Neural cell (in vitro differentiated cells): ENCODE measurements around the gene PSMC6. TPM values are rescaled to one million over a fixed set of nuclear protein-coding genes. Genes with fewer than 3 reads are reported as not detected.

ENCODE experiments used
- H2AFZ ChIP-seq: fragments of 200-600, 300-800 bp; sonication (generic), shearing (Covaris generic); 2 replicates; pipeline ENCODE4 v1.6.0; 2014; ENCODE audit warnings: low read depth, mild to moderate bottlenecking, antibody characterized with exemption, low read length, moderate library complexity
- H3F3A ChIP-seq: fragments of 200-600 bp; shearing (Covaris generic); 2 replicates; pipeline ENCODE4 v1.6.1; 2016; ENCODE audit warnings: mild to moderate bottlenecking, moderate library complexity, mixed read lengths, antibody characterized with exemption, low read length; ENCODE audit not compliant: insufficient read depth, poor library complexity, severe bottlenecking
- H3K27ac ChIP-seq: fragments of 200-600, 300-800 bp; sonication (generic), shearing (Covaris generic); 2 replicates; pipeline ENCODE4 v1.5.1; 2014; ENCODE audit warnings: mild to moderate bottlenecking, low read length, moderate library complexity
- H3K27me3 ChIP-seq: fragments of 300-800, 200-600 bp; sonication (generic), shearing (Covaris generic); 2 replicates; pipeline ENCODE4 v1.6.0; 2014; ENCODE audit warnings: mild to moderate bottlenecking, low read depth, low read length, moderate library complexity; ENCODE audit not compliant: insufficient read depth
- H3K36me3 ChIP-seq: fragments of 300-800, 200-600 bp; sonication (generic), shearing (Covaris generic); 2 replicates; pipeline ENCODE4 v1.5.1; 2014; ENCODE audit warnings: mild to moderate bottlenecking, antibody characterized with exemption, low read length, moderate library complexity; ENCODE audit not compliant: insufficient read depth
- H3K4me2 ChIP-seq: fragments of 300-800, 200-600 bp; sonication (generic), shearing (Covaris generic); 2 replicates; pipeline ENCODE4 v1.6.0; 2014; ENCODE audit warnings: mild to moderate bottlenecking, low read length
- H3K4me3 ChIP-seq: fragments of 300-800, 200-600 bp; sonication (generic), shearing (Covaris generic); 2 replicates; pipeline ENCODE4 v1.5.1; 2014; ENCODE audit warnings: mild to moderate bottlenecking, low read length, moderate library complexity
- H3K79me2 ChIP-seq: fragments of 200-600 bp; shearing (Covaris generic); replicated peaks from 2 replicates; pipeline ENCODE4 v1.6.0; 2014; ENCODE audit warnings: mild to moderate bottlenecking, low read length, moderate library complexity; ENCODE audit not compliant: insufficient read depth
- H3K9ac ChIP-seq: fragments of 300-800, 200-600 bp; sonication (generic), shearing (Covaris generic); 2 replicates; pipeline ENCODE4 v1.6.1; 2016; ENCODE audit warnings: mild to moderate bottlenecking, low read length, mixed read lengths
- H3K9me2 ChIP-seq: fragments of 200-600 bp; shearing (Covaris generic); 2 replicates; pipeline ENCODE4 v1.6.1; 2016; ENCODE audit warnings: mild to moderate bottlenecking, low read length, mixed read lengths; ENCODE audit not compliant: insufficient read depth
- H3K9me3 ChIP-seq: fragments of 200-600, 300-800 bp; sonication (generic), shearing (Covaris generic); 2 replicates; pipeline ENCODE4 v1.6.1; 2016; ENCODE audit warnings: mild to moderate bottlenecking, mixed run types, low read length, moderate library complexity, mixed read lengths
- H4K20me1 ChIP-seq: fragments of 200-600 bp; shearing (Covaris generic); 2 replicates; pipeline ENCODE4 v1.6.1; 2016; ENCODE audit warnings: mild to moderate bottlenecking, mixed run types; ENCODE audit not compliant: insufficient read depth
- EP300 ChIP-seq: fragments of 450-650 bp; conservative IDR thresholded peaks from 2 replicates; pipeline ENCODE4 v1.6.1; 2014; ENCODE audit warnings: antibody characterized with exemption, mild to moderate bottlenecking, moderate library complexity; ENCODE audit not compliant: poor library complexity, severe bottlenecking
- EZH2 ChIP-seq: fragments of 200-600, 300-800 bp; shearing (Covaris generic), sonication (generic); IDR thresholded peaks from 2 replicates; pipeline ENCODE4 v1.6.1; 2014; ENCODE audit warnings: antibody characterized with exemption, low read length, borderline replicate concordance, mild to moderate bottlenecking; ENCODE audit not compliant: insufficient read depth, poor library complexity, severe bottlenecking
- MXI1 ChIP-seq: fragments of 450-650 bp; conservative IDR thresholded peaks from 2 replicates; pipeline ENCODE4 v1.6.1; 2014; ENCODE audit warnings: antibody characterized with exemption, mild to moderate bottlenecking; ENCODE audit not compliant: poor library complexity, severe bottlenecking
- POLR2AphosphoS5 ChIP-seq: IDR thresholded peaks from 2 replicates; pipeline ENCODE4 v1.6.1; 2012
- RAD21 ChIP-seq: fragments of 450-650 bp; conservative IDR thresholded peaks from 2 replicates; pipeline ENCODE4 v1.6.1; 2014; ENCODE audit warnings: antibody characterized with exemption, mild to moderate bottlenecking, moderate library complexity
- SMC3 ChIP-seq: fragments of 450-650 bp; conservative IDR thresholded peaks from 2 replicates; pipeline ENCODE4 v1.6.1; 2014; ENCODE audit warnings: antibody characterized with exemption, mild to moderate bottlenecking, moderate library complexity; ENCODE audit not compliant: poor library complexity
- TAF1 ChIP-seq: IDR thresholded peaks from 2 replicates; pipeline ENCODE4 v1.6.1; 2012; ENCODE audit warnings: low read depth
- polyA plus RNA-seq: library from polyadenylated mRNA; depleted of rRNA; stranded (reverse); fragments of >200 nt; gene quantifications from 2 replicates; pipeline ENCODE4 v1.2.3, GENCODE V29; 2014
- TF ChIP-seq, protein P1 (sequence below): IDR thresholded peaks from 2 replicates; pipeline ENCODE4 v1.6.1; 2012; ENCODE audit warnings: borderline replicate concordance
- TF ChIP-seq, protein P2 (sequence below): fragments of 450-650 bp; IDR thresholded peaks from 2 replicates; pipeline ENCODE4 v1.5.1; 2014; ENCODE audit warnings: antibody characterized with exemption, mild to moderate bottlenecking, moderate library complexity; ENCODE audit not compliant: poor library complexity, severe bottlenecking

The PSMC6 gene
- polyA plus RNA-seq, 1 donor from 2014 or later, result 254 TPM

DNA sequence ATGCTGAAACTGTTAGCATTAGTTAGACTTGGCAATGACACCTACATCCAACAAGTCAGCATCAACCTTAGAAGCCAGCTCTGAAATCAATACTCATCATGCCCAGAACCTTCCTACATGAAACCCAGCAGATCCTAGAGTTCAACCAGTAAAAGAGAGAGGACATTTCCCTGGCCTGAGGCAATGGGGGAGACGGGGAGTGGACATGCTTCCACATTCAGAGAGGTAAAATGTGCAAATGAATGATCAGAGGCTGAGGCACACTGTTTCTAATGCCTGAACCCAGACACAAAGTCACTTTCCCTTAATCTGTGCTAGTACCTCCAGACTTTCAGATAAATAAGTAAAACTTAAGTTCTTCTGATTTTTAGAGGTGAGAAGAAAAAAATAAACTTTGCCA is 46.2 kb upstream of the PSMC6 start:
- Histone ChIP-seq H3K4me2 (no peak overlapping the region), H3K4me3 (no peak overlapping the region), H3K79me2 (no peaks in the 10 kb centered on the region), H3K27me3 (no peaks in the 10 kb centered on the region), H3K36me3 (no peaks in the 10 kb centered on the region), H3K9me3 (no peaks in the 10 kb centered on the region), H4K20me1 (no peaks in the 10 kb centered on the region), H3K27ac (no peak overlapping the region), H2AFZ (no peak overlapping the region), H3K9ac (no peak overlapping the region), H3F3A (no peaks in the 10 kb centered on the region), H3K9me2 (no peaks in the 10 kb centered on the region)
- TF ChIP-seq, protein P1, sequence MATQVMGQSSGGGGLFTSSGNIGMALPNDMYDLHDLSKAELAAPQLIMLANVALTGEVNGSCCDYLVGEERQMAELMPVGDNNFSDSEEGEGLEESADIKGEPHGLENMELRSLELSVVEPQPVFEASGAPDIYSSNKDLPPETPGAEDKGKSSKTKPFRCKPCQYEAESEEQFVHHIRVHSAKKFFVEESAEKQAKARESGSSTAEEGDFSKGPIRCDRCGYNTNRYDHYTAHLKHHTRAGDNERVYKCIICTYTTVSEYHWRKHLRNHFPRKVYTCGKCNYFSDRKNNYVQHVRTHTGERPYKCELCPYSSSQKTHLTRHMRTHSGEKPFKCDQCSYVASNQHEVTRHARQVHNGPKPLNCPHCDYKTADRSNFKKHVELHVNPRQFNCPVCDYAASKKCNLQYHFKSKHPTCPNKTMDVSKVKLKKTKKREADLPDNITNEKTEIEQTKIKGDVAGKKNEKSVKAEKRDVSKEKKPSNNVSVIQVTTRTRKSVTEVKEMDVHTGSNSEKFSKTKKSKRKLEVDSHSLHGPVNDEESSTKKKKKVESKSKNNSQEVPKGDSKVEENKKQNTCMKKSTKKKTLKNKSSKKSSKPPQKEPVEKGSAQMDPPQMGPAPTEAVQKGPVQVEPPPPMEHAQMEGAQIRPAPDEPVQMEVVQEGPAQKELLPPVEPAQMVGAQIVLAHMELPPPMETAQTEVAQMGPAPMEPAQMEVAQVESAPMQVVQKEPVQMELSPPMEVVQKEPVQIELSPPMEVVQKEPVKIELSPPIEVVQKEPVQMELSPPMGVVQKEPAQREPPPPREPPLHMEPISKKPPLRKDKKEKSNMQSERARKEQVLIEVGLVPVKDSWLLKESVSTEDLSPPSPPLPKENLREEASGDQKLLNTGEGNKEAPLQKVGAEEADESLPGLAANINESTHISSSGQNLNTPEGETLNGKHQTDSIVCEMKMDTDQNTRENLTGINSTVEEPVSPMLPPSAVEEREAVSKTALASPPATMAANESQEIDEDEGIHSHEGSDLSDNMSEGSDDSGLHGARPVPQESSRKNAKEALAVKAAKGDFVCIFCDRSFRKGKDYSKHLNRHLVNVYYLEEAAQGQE, result no peak
- no peak for TF ChIP-seq SMC3
- TF ChIP-seq, protein P2, sequence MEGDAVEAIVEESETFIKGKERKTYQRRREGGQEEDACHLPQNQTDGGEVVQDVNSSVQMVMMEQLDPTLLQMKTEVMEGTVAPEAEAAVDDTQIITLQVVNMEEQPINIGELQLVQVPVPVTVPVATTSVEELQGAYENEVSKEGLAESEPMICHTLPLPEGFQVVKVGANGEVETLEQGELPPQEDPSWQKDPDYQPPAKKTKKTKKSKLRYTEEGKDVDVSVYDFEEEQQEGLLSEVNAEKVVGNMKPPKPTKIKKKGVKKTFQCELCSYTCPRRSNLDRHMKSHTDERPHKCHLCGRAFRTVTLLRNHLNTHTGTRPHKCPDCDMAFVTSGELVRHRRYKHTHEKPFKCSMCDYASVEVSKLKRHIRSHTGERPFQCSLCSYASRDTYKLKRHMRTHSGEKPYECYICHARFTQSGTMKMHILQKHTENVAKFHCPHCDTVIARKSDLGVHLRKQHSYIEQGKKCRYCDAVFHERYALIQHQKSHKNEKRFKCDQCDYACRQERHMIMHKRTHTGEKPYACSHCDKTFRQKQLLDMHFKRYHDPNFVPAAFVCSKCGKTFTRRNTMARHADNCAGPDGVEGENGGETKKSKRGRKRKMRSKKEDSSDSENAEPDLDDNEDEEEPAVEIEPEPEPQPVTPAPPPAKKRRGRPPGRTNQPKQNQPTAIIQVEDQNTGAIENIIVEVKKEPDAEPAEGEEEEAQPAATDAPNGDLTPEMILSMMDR, result no peak
- TF ChIP-seq MXI1, result no peak
- TF ChIP-seq EP300, result no peak
- no peak for TF ChIP-seq EZH2
- TF ChIP-seq RAD21, result no peak
- TF ChIP-seq TAF1, result no peak
- TF ChIP-seq POLR2AphosphoS5, result no peak

DNA sequence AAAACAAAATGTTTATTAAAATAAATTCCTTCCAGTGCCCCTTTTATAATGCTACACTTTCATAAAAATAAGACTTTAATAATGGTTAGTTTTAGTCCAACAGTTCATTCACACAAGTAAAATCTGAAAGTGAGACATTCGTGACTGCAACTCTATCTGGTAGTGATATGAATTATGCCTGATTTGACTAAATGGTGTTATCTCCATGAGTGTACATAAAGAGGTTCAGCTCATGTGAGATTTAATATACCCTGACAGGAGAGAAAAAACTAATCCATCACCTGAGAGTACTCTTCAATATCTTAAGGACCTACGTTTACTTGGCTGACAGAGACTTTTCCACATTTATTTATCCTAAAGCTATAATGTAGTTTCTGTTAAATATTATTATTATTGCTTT is 45.7 kb upstream of the PSMC6 start:
- Histone ChIP-seq H3K4me2 (no peak overlapping the region), H3F3A (no peaks in the 10 kb centered on the region), H3K9me3 (no peaks in the 10 kb centered on the region), H4K20me1 (no peaks in the 10 kb centered on the region), H3K9me2 (no peaks in the 10 kb centered on the region), H3K79me2 (no peaks in the 10 kb centered on the region), H3K27me3 (no peaks in the 10 kb centered on the region), H2AFZ (no peak overlapping the region), H3K9ac (no peak overlapping the region), H3K4me3 (no peak overlapping the region), H3K36me3 (no peaks in the 10 kb centered on the region), H3K27ac (no peak overlapping the region)
- no peak for TF ChIP-seq RAD21
- TF ChIP-seq, protein P2, result no peak
- TF ChIP-seq, protein P1, result no peak
